Retinal pigment epithelial cell (primary cell): ENCODE results near the gene ASB2.

ENCODE experiments used
- DNase-seq: peaks from one replicate; pipeline ENCODE4 v3.0.0-alpha.2; 2010; ENCODE audit warnings: low read depth
- H3K4me3 ChIP-seq: 2 replicates; pipeline ENCODE4 v1.5.1; 2011; ENCODE audit warnings: mild to moderate bottlenecking, low read length, control low read depth, moderate library complexity
- TF ChIP-seq, protein P1 (sequence below): conservative IDR thresholded peaks from 2 replicates; pipeline ENCODE4 v1.5.1; 2011; ENCODE audit warnings: low read depth, low read length, control low read depth, inconsistent platforms

The ASB2 gene

DNA sequence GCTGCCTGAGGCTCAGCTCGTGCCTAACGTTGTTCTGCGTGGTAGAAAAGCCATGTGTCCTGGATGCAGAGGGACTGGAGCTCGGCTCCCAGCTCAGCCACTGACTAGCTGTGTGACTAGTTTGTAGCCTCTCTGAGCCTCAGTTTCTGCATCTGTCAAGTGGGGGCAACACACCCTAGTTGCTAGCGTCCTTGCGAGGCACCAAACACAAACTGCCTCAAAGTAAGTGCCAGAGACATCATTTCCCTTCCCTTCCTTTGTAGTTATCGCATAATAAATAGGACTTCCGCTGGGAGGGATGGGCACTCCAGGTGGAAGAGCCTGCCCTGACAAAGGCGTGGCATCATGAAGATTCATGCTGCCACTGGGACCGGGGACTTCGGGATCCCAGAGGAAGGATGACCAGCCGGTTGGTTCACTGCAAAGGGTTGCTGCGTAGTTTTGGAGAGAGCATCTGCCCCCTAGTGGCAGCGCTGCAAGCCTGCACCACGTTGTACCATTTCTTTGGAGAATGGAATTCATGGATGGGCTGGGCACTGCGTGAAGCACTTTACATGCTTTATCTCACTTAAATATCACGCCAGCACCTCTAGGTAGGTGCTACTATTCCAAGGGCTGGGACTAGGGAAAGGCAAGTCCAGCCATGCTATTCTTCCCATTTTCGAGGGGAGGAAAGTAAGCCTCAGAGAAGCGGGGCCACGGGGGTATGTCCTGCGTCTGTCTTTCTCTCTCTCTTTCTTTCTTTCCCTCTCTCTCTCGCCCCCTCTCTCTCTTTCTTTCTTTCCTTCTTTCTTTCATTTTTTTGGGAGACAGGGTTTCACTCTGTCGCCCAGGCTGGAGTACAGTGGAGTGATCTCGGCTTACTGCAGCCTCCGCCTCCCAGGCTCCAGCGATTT lies 25.4 kb upstream of the ASB2 start:
- TF ChIP-seq, protein P1, sequence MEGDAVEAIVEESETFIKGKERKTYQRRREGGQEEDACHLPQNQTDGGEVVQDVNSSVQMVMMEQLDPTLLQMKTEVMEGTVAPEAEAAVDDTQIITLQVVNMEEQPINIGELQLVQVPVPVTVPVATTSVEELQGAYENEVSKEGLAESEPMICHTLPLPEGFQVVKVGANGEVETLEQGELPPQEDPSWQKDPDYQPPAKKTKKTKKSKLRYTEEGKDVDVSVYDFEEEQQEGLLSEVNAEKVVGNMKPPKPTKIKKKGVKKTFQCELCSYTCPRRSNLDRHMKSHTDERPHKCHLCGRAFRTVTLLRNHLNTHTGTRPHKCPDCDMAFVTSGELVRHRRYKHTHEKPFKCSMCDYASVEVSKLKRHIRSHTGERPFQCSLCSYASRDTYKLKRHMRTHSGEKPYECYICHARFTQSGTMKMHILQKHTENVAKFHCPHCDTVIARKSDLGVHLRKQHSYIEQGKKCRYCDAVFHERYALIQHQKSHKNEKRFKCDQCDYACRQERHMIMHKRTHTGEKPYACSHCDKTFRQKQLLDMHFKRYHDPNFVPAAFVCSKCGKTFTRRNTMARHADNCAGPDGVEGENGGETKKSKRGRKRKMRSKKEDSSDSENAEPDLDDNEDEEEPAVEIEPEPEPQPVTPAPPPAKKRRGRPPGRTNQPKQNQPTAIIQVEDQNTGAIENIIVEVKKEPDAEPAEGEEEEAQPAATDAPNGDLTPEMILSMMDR: peak; percentile 98

DNA sequence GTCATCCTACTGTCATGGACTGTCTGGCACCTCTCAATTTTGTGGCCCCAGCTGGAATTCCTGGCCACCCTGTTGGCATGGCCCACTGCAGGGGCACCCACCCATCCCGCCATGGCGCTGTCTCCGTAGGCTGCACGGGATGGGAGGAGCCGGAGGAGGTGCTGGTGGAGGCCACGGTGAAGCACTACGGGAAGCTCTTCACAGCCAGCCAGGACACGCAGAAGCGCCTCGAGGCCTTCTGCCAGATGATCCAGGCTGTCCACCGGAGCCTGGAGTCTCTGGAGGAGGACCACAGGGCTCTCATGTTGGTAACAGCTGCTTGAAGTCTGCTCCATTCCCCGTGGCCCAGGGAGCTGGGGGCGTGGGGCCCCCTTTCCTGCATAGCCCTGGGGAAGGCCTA lies 24.6 kb upstream of the ASB2 start:
- TF ChIP-seq, protein P1: no peak
- no peak overlapping the region for H3K4me3 ChIP-seq
- DNase-seq: no peak

More for the DNA sequence above, 25.4 kb upstream of the ASB2 start:
- no peak overlapping the region for H3K4me3 ChIP-seq
- DNase-seq: no peak

- no peak overlapping the region for H3K4me3 ChIP-seq
- TF ChIP-seq, protein P1: no peak
- DNase-seq: no peak
These were observed 23.9 kb upstream of the ASB2 start for GRCh38 chr14:94000267-94000666.

GRCh38 chr14:93999573-93999972 lies 23.2 kb upstream of the ASB2 start:
- no peak overlapping the region for H3K4me3 ChIP-seq
- TF ChIP-seq, protein P1: no peak
- DNase-seq: no peak

DNA sequence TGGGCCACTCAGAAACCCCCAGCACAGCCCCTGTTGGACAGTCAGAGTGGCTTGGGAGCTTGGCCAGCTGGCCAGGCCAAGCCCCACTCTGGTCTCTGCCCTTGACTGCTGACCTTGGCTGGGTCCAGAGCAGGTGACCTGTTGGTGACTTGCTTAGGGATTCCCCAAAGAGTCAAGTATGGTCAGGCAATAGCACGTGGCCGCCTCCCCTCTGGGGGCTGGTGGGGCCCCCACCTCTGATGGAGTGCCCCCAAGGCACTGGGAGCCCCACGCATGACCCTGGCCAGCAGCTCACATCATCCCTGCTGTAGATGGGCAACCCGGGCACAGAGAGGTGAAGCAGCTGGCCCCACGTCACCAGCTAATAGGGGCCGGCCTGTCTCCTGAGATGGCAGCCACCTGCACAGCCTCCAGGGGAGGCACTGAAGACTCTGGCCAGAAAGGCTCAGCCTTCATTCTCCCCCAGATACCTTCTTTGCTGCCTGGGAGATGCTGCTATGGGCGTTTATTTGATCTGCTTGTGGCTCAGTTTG lies 22.6 kb upstream of the ASB2 start:
- no peak overlapping the region for H3K4me3 ChIP-seq
- DNase-seq: no peak
- TF ChIP-seq, protein P1: no peak

DNA sequence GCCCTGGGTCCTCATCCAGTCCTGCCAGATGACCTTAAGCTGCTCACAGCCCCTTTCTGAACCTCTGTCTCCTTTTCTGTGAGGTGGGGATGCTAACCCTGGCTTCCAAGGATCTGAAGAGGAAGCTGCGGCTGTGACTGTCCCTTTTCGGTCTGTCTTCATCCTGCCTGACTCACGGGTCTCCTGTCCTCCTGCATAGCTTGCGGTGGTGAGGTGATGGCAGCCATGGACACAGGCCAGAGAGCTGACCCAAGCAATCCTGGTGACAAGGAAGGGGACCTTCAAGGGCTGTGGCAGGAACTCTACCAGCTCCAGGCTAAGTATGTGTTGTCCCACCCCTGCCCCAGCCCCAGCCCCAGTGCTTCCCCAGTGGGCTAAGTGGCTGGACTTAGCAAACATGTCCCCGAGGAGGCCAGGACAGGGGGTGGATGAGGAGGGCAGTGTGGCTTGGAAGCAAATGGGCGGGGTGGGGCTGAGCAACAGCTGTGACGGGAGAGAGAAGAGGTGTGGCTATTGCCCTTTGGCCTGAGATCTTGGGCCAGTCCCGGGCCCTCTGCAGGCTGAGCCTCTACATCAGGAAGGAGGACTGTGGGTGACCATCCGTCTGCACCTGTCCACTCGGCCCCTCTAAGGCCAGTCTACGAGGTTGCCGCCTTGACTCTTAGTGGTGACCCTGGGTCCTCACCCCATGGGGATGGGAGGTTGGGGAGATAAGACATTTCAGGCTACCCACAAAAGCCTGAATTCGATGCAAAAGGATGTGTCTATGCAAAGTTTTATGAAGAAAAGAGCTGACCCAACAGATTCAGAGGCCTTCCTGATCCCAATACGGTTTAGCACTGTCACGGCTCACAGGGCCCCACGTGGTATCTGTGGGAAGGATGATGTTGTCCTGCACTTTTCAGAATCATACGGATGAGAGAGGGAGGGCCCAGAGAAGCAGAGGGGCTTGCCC lies 21.8 kb upstream of the ASB2 start:
- H3K4me3 ChIP-seq: no peak overlapping the region
- TF ChIP-seq, protein P1: no peak
- DNase-seq: no peak
